Right lobe of liver (tissue), 4 donors: Measurements from ENCODE around the gene ZDHHC12.

Experiments
- POLR2A ChIP-seq: fragments of 450-650 bp; IDR thresholded peaks from one replicate; pipeline ENCODE4 v1.6.1; 2017; ENCODE audit warnings: antibody characterized with exemption, mild to moderate bottlenecking
- TF ChIP-seq, protein P1 (sequence below), 4 donors: fragments of 200-600 bp in 3 of 4; fragments of 450-650 bp in 1 of 4; IDR thresholded peaks; one replicate each; pipeline versions ENCODE4 v1.5.1 to v1.8.0; 2016 to 2022; ENCODE audit warnings: antibody characterized with exemption in 4 of 4, mild to moderate bottlenecking in 2 of 4
- donor health status: DM: no; HTN: no; CAD: no.
- donor health status: DM: no; HTN: no; CAD: no.
- donor health status: DM: no; HTN: yes; CAD: no.

DNA sequence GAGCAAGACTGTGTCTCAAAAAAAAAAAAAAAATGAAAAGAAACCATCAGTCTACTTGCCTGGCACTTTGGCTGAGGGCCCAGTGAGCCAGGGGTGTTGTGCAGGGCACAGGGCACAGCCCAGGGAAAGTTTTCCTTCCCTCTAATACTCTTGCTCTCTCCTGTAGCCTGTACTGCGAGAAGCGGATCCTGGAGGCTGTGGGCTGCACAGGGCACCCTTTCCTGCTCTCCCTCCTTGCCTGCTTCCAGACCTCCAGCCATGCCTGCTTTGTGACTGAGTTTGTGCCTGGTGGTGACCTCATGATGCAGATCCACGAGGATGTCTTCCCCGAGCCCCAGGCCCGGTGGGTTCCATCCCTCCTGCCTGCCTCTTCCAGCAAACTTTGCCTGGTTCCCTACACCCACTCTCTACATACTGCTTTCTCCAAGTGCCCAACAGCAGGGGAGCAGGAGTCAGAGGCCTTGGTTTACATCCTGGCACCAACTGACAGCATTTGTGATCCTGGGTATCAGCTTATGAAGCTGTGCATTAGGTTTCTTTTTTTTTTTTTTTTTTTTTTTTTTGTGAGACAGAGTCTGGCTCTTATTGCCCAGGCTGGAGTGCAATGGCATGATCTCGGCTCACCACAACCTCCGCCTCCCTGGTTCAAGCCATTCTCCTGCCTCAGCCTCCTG is 7.2 kb downstream of the ZDHHC12 start:
- TF ChIP-seq, protein P1, sequence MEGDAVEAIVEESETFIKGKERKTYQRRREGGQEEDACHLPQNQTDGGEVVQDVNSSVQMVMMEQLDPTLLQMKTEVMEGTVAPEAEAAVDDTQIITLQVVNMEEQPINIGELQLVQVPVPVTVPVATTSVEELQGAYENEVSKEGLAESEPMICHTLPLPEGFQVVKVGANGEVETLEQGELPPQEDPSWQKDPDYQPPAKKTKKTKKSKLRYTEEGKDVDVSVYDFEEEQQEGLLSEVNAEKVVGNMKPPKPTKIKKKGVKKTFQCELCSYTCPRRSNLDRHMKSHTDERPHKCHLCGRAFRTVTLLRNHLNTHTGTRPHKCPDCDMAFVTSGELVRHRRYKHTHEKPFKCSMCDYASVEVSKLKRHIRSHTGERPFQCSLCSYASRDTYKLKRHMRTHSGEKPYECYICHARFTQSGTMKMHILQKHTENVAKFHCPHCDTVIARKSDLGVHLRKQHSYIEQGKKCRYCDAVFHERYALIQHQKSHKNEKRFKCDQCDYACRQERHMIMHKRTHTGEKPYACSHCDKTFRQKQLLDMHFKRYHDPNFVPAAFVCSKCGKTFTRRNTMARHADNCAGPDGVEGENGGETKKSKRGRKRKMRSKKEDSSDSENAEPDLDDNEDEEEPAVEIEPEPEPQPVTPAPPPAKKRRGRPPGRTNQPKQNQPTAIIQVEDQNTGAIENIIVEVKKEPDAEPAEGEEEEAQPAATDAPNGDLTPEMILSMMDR (IDR thresholded peaks at IDR 0.05), result no peak
- no peak for TF ChIP-seq POLR2A
